ENCODE measurements around the gene DHCR7. TPM values are rescaled to one million over a fixed set of nuclear protein-coding genes. Genes with fewer than 3 reads are reported as not detected.
A peak's percentile ranks its signal among the peaks of the same experiment; 100 is the strongest.

Gene DHCR7
- total and polyA plus RNA-seq, 2 donors from 2014 or later: 17.8 to 35.2 TPM

DNA sequence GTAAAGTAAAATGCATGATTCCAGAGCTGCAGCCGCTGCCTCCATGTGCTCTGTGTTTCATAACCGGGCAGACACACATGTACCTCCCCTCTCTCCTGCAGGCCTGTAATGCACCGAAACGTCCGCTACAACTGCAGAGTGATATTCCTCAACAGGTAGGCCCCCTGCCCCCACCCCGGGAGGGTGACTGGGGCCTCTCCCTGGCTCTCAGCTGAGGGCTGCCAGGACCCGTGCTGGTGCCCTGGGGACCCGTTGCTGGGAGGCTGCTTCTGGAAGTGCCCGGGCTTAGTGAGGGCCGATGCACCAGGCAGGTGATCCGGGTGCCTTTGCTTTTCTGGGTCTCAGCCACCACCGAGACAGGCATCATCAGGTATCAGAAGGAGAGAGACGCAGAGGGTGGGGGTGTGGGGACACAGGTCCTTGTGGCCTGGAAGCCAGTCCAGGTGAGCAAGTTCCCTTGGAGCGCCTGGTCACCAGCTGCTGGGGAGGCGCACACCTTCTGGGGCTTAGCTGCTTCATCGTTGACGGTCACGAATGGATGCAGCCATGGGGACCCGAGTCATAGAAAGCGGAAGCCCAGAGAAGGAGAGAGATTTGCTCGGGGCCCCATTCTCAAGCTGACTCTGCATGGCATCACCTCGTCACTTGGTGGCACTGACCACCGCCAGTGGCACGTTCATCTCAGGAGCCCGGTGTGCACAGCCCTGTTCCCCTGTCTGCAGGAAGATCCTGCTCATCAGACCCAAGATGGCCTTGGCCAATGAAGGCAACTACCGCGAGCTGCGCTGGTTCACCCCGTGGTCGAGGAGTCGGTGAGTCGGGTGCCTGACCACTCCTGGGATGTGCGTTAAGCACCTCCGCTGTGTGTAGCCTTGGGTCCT lies 15.4 kb upstream of the DHCR7 start:
- FAIRE-seq: no peak
- Histone ChIP-seq H3K4me3 (ENCODE audit: low read length in 3 of 3) (no peak overlapping the region), H3K36me3 (ENCODE audit: control insufficient read depth in 2 of 3, insufficient read depth in 3 of 3, low read length in 3 of 3) (peaks cover 0 to 28% (median 13%) of the 10 kb centered on the region in 3 donors), H3K27ac (ENCODE audit: low read depth in 2 of 2, low read length in 2 of 2) (no peak overlapping the region), H3K9ac (ENCODE audit: low read length in 3 of 3) (no peak overlapping the region), H3K4me1 (ENCODE audit: control insufficient read depth in 2 of 3, insufficient read depth in 2 of 3, low read depth in 1 of 3, low read length in 3 of 3) (no peaks in the 10 kb centered on the region), H3K9me3 (ENCODE audit: control insufficient read depth in 2 of 3, insufficient read depth in 1 of 3, low read length in 3 of 3) (no peaks in the 10 kb centered on the region), H3K27me3 (ENCODE audit: control insufficient read depth, insufficient read depth, low read length) (no peaks in the 10 kb centered on the region)
- TF ChIP-seq, protein P1, sequence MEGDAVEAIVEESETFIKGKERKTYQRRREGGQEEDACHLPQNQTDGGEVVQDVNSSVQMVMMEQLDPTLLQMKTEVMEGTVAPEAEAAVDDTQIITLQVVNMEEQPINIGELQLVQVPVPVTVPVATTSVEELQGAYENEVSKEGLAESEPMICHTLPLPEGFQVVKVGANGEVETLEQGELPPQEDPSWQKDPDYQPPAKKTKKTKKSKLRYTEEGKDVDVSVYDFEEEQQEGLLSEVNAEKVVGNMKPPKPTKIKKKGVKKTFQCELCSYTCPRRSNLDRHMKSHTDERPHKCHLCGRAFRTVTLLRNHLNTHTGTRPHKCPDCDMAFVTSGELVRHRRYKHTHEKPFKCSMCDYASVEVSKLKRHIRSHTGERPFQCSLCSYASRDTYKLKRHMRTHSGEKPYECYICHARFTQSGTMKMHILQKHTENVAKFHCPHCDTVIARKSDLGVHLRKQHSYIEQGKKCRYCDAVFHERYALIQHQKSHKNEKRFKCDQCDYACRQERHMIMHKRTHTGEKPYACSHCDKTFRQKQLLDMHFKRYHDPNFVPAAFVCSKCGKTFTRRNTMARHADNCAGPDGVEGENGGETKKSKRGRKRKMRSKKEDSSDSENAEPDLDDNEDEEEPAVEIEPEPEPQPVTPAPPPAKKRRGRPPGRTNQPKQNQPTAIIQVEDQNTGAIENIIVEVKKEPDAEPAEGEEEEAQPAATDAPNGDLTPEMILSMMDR (IDR thresholded peaks at IDR 0.05; ENCODE audit: borderline replicate concordance, extremely low read depth, insufficient read depth): no peak
- intact Hi-C loops (cut with DNase I): no loop called here
- DNase-seq: peak in 1 of 5 donors; percentile 52

GRCh38 chr11:71462726-71463125 lies 14.5 kb upstream of the DHCR7 start:
- DNase-seq (peak in 1 of 5 donors; percentile 52), FAIRE-seq (no peak)
- Histone ChIP-seq H3K9me3 (ENCODE audit: control insufficient read depth in 2 of 3, insufficient read depth in 1 of 3, low read length in 3 of 3) (no peaks in the 10 kb centered on the region), H3K4me3 (ENCODE audit: low read length in 3 of 3) (no peak overlapping the region), H3K9ac (ENCODE audit: low read length in 3 of 3) (no peak overlapping the region), H3K27me3 (ENCODE audit: control insufficient read depth, insufficient read depth, low read length) (no peaks in the 10 kb centered on the region), H3K36me3 (ENCODE audit: control insufficient read depth in 2 of 3, insufficient read depth in 3 of 3, low read length in 3 of 3) (peaks cover 0 to 35% (median 17%) of the 10 kb centered on the region in 3 donors), H3K4me1 (ENCODE audit: control insufficient read depth in 2 of 3, insufficient read depth in 2 of 3, low read depth in 1 of 3, low read length in 3 of 3) (no peaks in the 10 kb centered on the region), H3K27ac (ENCODE audit: low read depth in 2 of 2, low read length in 2 of 2) (no peak overlapping the region)
- intact Hi-C loops (cut with DNase I): no loop called here
- TF ChIP-seq, protein P1 (IDR thresholded peaks at IDR 0.05; ENCODE audit: borderline replicate concordance, extremely low read depth, insufficient read depth): no peak

- Histone ChIP-seq H3K4me3 (ENCODE audit: low read length in 3 of 3) (no peak overlapping the region), H3K27me3 (ENCODE audit: control insufficient read depth, insufficient read depth, low read length) (no peaks in the 10 kb centered on the region), H3K9ac (ENCODE audit: low read length in 3 of 3) (no peak overlapping the region), H3K27ac (ENCODE audit: low read depth in 2 of 2, low read length in 2 of 2) (no peak overlapping the region), H3K9me3 (ENCODE audit: control insufficient read depth in 2 of 3, insufficient read depth in 1 of 3, low read length in 3 of 3) (no peaks in the 10 kb centered on the region), H3K36me3 (ENCODE audit: control insufficient read depth in 2 of 3, insufficient read depth in 3 of 3, low read length in 3 of 3) (peaks cover 0 to 35% (median 23%) of the 10 kb centered on the region in 3 donors), H3K4me1 (ENCODE audit: control insufficient read depth in 2 of 3, insufficient read depth in 2 of 3, low read depth in 1 of 3, low read length in 3 of 3) (no peaks in the 10 kb centered on the region)
- DNase-seq (peak in 1 of 5 donors; percentile 46), FAIRE-seq (no peak)
- TF ChIP-seq, protein P1 (IDR thresholded peaks at IDR 0.05; ENCODE audit: borderline replicate concordance, extremely low read depth, insufficient read depth): no peak
- intact Hi-C loops (cut with DNase I): no loop called here
These were observed 13.5 kb upstream of the DHCR7 start for GRCh38 chr11:71461696-71462095.
